Tibial artery (tissue), 4 donors: ENCODE results near the gene COP1.

Source experiments
- DNase-seq, 2 donors: peaks; one replicate each; pipeline ENCODE4 v3.0.0-alpha.2; 2019
- H3K27ac ChIP-seq, 2 donors: fragments of 200-600 bp; sonication (generic) in 1 of 2; 1 replicate in 1 of 2; 2 replicates in 1 of 2; pipeline ENCODE4 v1.5.1; 2018 to 2019; ENCODE audit warnings: mild to moderate bottlenecking in 1 of 2
- H3K27me3 ChIP-seq, 2 donors: fragments of 200-600 bp; sonication (generic) in 1 of 2; one replicate each; pipeline versions ENCODE4 v1.5.1 to v1.6.0; 2016 to 2019
- H3K36me3 ChIP-seq, 3 donors: fragments of 200-600 bp; sonication (generic) in 2 of 3; one replicate each; pipeline ENCODE4 v1.5.1; 2016 to 2019; ENCODE audit warnings: mild to moderate bottlenecking in 2 of 3
- H3K4me1 ChIP-seq, 4 donors: fragments of 200-600 bp; sonication (generic) in 2 of 4; 1 replicate in 3 of 4; 2 replicates in 1 of 4; pipeline ENCODE4 v1.5.1; 2016 to 2019
- H3K4me3 ChIP-seq, 2 donors: fragments of 200-600 bp; sonication (generic) in 1 of 2; 1 replicate in 1 of 2; 2 replicates in 1 of 2; pipeline ENCODE4 v1.5.1; 2018 to 2019; ENCODE audit warnings: mild to moderate bottlenecking in 2 of 2
- H3K9me3 ChIP-seq, 3 donors: fragments of 200-600 bp; sonication (generic) in 1 of 3; one replicate each; pipeline ENCODE4 v1.5.1; 2016 to 2019
- intact Hi-C: fragments of 100-400 bp; cut with DNase I; formaldehyde crosslinking; loops from one replicate; pipeline ENCODE4 v1.15.0; 2023; ENCODE audit warnings: low total_unique reads
- TF ChIP-seq, protein P1 (sequence below), 2 experiments: fragments of 200-600 bp in 1 of 2; fragments of 450-650 bp in 1 of 2; IDR thresholded peaks; one replicate each; pipeline ENCODE4 v1.5.1; 2017 to 2019; ENCODE audit warnings: antibody characterized with exemption in 2 of 2, mild to moderate bottlenecking in 1 of 2, moderate library complexity in 1 of 2

Gene COP1

DNA sequence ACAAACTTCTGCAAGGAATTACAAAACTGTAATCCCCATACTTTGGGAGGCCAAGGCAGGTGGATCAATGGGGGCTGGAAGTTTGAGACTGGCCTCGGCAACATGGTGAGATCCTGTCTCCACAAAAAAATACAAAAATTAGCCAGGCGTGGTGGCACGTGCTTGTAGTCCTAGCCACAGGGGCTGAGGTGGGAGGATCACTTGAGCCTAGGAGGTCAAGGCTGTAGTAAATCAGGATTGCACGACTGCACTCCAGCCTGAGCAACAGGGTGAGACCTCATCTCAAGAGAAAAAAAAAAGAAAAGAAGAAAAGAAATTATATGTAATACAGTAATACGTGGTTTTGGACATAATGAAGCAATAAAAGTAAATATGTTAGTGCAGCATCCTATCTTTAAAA lies 138.2 kb downstream of the COP1 start:
- no peak overlapping the region for H3K4me3 ChIP-seq
- TF ChIP-seq, protein P1, sequence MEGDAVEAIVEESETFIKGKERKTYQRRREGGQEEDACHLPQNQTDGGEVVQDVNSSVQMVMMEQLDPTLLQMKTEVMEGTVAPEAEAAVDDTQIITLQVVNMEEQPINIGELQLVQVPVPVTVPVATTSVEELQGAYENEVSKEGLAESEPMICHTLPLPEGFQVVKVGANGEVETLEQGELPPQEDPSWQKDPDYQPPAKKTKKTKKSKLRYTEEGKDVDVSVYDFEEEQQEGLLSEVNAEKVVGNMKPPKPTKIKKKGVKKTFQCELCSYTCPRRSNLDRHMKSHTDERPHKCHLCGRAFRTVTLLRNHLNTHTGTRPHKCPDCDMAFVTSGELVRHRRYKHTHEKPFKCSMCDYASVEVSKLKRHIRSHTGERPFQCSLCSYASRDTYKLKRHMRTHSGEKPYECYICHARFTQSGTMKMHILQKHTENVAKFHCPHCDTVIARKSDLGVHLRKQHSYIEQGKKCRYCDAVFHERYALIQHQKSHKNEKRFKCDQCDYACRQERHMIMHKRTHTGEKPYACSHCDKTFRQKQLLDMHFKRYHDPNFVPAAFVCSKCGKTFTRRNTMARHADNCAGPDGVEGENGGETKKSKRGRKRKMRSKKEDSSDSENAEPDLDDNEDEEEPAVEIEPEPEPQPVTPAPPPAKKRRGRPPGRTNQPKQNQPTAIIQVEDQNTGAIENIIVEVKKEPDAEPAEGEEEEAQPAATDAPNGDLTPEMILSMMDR (IDR thresholded peaks at IDR 0.05) = no peak
- H3K27ac ChIP-seq = no peak overlapping the region
- no peaks in the 10 kb centered on the region for H3K9me3 ChIP-seq
- no peaks in the 10 kb centered on the region for H3K27me3 ChIP-seq
- peaks cover 0 to 4% (median 0%) of the 10 kb centered on the region in 3 donors for H3K36me3 ChIP-seq
- H3K4me1 ChIP-seq = peaks cover 0 to 8% (median 0%) of the 10 kb centered on the region in 4 donors
- DNase-seq = no peak
- intact Hi-C loops = loop anchor here (10.0 kb wide), 1 partner anchor 584 kb away; no protein-coding TSS in a partner anchor

DNA sequence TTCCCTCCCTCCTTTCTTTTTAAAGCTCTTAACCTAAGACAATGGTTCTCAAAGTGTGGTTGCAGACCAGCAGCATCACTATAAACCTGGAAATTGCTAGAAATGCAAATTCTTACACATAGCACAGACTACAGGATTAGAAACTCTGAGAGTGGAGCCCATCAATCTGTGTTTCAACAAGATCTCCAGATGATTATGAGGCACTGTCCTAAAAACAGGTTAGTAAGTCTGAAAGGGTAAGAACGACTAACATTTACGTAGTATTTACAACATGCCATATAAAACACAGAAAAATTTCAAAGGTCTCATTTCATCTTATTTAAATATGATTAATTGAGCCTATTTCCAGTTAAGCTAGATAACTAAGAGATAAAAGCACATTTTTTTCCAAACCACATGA lies 138.8 kb downstream of the COP1 start:
- H3K36me3 ChIP-seq = peaks cover 0 to 4% (median 0%) of the 10 kb centered on the region in 3 donors
- peaks cover 0 to 4% (median 0%) of the 10 kb centered on the region in 4 donors for H3K4me1 ChIP-seq
- H3K4me3 ChIP-seq = no peak overlapping the region
- no peaks in the 10 kb centered on the region for H3K9me3 ChIP-seq
- TF ChIP-seq, protein P1 (IDR thresholded peaks at IDR 0.05) = no peak
- intact Hi-C loops = loop anchor here (10.0 kb wide), 1 partner anchor 583 kb away; no protein-coding TSS in a partner anchor
- H3K27me3 ChIP-seq = no peaks in the 10 kb centered on the region
- DNase-seq = no peak
- H3K27ac ChIP-seq = no peak overlapping the region

GRCh38 chr1:176066709-176067108 lies 140.4 kb downstream of the COP1 start:
- TF ChIP-seq, protein P1 (IDR thresholded peaks at IDR 0.05) = no peak
- peaks cover 0 to 4% (median 0%) of the 10 kb centered on the region in 3 donors for H3K36me3 ChIP-seq
- intact Hi-C loops = loop anchor here (10.0 kb wide), 1 partner anchor 582 kb away; no protein-coding TSS in a partner anchor
- no peaks in the 10 kb centered on the region for H3K9me3 ChIP-seq
- H3K4me1 ChIP-seq = no peaks in the 10 kb centered on the region
- no peak for DNase-seq
- H3K27ac ChIP-seq = no peak overlapping the region
- H3K27me3 ChIP-seq = no peaks in the 10 kb centered on the region
- no peak overlapping the region for H3K4me3 ChIP-seq

DNA sequence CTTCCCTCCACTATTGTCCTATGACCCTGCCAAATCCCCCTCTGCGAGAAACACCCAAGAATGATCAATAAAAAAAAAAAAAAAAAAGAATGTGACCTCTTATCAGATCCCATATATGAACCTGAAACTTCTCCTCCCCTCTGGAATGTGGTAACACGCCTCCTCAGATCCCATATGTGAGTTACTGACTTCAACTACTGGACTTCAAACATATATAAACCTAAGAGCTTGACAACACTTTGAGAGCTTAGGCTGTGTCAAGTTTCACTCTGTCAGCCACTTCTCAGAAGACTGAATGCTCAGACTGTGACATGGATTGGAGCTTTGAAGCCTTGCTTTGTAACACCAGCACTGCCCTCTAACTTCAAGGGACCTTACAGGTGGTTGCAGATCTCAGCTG lies 148.4 kb downstream of the COP1 start:
- H3K4me3 ChIP-seq = no peak overlapping the region
- no peaks in the 10 kb centered on the region for H3K36me3 ChIP-seq
- TF ChIP-seq, protein P1 (IDR thresholded peaks at IDR 0.05) = no peak
- no peaks in the 10 kb centered on the region for H3K9me3 ChIP-seq
- no peaks in the 10 kb centered on the region for H3K4me1 ChIP-seq
- DNase-seq = no peak
- H3K27ac ChIP-seq = no peak overlapping the region
- H3K27me3 ChIP-seq = no peaks in the 10 kb centered on the region
- intact Hi-C loops = no loop called here

- Histone ChIP-seq H3K27me3 (no peaks in the 10 kb centered on the region), H3K4me3 (no peak overlapping the region), H3K27ac (no peak overlapping the region), H3K36me3 (no peaks in the 10 kb centered on the region), H3K9me3 (no peaks in the 10 kb centered on the region), H3K4me1 (no peaks in the 10 kb centered on the region)
- intact Hi-C loops = no loop called here
- TF ChIP-seq, protein P1 (IDR thresholded peaks at IDR 0.05) = no peak
- no peak for DNase-seq
Observed at GRCh38 chr1:176056312-176056711, 150.8 kb downstream of the COP1 start.

DNA sequence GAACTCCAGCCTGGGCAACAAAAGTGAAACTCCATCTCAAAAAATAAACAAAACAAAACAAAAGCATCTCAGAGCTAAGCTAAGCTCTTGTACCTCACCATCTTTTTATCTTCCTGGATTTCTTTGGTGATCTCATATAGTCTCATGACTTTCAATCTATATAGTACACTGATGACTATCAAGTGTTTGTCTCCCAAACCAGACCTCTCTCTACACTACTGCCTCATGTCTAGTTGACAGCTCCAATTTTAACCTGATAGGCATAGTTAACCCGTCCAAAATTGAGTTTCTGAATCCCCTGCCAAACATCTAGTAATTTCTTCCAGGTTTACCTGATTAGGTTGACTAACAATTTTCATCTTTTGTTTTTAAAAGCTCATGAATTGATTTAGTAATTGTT lies 151.7 kb downstream of the COP1 start:
- Histone ChIP-seq H3K9me3 (no peaks in the 10 kb centered on the region), H3K4me3 (no peak overlapping the region), H3K27ac (no peak overlapping the region), H3K4me1 (no peaks in the 10 kb centered on the region), H3K36me3 (no peaks in the 10 kb centered on the region), H3K27me3 (no peaks in the 10 kb centered on the region)
- intact Hi-C loops = no loop called here
- DNase-seq = no peak
- TF ChIP-seq, protein P1 (IDR thresholded peaks at IDR 0.05) = no peak
